DMS114 treated with DMSO at 0.1 percent for 48 hours (cell line): ENCODE data around the gene EPB42.
"Not testable (repeated sequence)": the region's sequence is repeated elsewhere in the genome, so short reads cannot be mapped to it uniquely, and the experiment has no call there.

ENCODE experiments used
- DNase-seq: peaks from one replicate; lab custom pipeline; 2025; ENCODE audit not compliant: unreplicated experiment; lab: John Stamatoyannopoulos, UW

The EPB42 gene

GRCh38 chr15:43213466-43213865 lies 7.4 kb downstream of the EPB42 start:
- no peak for DNase-seq

GRCh38 chr15:43212951-43213350 lies 7.9 kb downstream of the EPB42 start:
- DNase-seq = no peak

DNA sequence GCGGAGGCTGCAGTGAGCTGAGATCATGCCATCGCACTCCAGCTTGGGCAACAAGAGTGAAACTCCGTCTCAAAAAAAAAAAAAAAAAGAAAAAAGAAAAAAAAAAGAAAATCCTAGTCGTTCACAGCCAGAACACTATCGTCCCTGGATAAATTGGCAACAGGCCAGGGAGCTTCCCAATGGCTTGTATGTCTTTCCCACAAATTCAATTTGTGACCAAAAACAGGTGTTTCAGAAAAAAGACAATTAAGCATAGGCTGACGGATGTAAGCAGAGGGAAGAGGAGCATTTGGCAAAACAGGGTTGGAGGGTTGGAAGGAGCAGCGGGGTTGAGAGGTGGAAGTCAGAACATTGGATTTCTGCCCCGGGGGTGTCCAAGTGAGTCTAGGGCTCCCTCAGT lies 8.5 kb downstream of the EPB42 start:
- no peak for DNase-seq

GRCh38 chr15:43211224-43211735 lies 9.5 kb downstream of the EPB42 start:
- DNase-seq = no peak

GRCh38 chr15:43210807-43211206 lies 10.0 kb downstream of the EPB42 start:
- no peak for DNase-seq

DNA sequence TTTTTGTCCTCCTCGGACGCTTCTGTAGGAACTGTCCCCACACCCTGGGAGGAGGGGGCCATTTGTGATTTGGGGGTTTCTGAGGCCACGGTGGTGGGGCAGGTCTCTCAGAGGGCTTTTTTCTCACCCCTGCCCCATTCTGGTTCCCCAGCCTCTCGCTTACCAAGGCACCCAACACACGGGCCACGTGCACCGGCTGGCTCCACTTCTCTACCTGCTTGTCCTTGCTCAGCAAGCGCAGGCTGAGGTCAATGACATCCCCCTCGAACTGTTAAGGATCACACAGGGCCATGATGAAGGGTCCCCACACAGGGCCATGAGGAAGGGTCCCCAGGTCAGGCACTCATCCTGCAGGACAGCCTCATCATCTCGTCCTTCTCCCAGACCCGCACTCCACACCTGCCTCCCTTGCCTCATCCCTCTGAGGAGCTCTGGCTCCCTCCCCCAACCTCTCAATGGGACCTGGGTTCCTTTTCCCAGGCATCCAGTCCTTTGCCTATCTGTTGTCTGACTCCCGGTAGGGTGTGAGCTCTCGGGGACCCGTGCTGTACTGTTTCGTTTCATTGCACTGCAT lies 10.6 kb downstream of the EPB42 start:
- no peak for DNase-seq

DNA sequence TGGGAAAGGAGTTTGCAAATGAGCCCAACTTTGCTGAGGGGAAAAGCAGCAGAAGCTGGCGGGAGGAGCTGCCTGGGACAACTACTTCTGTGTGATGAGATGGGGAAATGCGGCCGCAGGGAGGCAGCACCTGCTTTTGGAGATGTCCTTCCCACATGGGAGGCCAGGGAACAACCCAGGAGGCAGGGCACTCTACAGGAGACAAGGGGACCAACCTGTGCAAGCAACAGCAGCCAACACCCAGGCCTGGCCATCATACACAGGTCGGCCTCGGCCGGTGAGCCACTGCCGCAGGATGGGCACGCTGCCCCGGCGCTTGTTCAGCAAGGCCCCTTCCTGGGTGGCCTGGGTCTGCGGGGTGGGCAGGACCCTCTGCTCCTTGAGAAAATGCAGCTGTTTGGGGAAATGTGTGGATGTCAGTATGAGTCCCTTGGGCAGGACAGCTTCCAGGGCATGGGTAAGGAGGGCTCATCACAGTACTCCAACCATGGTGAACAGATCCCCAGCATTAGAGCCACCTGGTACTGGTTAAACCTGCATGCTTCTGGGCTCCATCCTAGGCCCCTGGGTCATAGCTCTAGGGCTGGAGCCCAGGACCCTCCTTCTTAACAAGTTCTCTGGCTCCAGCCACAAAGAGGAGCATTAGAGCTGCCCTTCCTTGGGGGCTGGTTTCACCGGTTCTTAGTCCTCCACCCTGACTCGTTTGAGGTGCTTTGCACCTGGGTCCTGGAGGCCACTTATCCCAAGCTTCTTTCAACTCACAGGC lies 11.6 kb downstream of the EPB42 start:
- no peak for DNase-seq

GRCh38 chr15:43208052-43209002 lies 12.5 kb downstream of the EPB42 start:
- DNase-seq = no peak

- DNase-seq = no peak
Observed at GRCh38 chr15:43207024-43207423, 13.8 kb downstream of the EPB42 start.

DNA sequence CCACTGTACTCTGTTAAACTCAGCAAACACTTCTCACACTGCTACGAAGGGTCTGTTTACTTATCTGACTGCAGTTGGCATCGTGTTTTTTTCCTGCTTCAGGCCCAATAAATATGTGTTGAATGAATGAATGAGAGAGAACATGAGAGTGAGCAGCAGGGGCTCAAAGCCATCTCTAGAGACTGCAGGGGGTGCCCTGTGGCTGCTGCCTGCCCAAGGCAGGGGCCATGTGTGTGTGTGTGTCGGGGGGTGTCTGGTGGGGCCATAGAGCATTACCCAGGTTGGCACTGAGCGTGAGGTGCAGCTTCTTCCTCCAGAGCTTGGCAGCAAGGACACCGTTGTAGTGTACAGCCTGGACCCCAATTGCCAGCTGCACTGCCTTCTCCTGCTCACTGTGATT lies 14.8 kb downstream of the EPB42 start:
- no peak for DNase-seq

- DNase-seq = peak; percentile 40
Observed at GRCh38 chr15:43204016-43204901, 16.6 kb downstream of the EPB42 start.

DNA sequence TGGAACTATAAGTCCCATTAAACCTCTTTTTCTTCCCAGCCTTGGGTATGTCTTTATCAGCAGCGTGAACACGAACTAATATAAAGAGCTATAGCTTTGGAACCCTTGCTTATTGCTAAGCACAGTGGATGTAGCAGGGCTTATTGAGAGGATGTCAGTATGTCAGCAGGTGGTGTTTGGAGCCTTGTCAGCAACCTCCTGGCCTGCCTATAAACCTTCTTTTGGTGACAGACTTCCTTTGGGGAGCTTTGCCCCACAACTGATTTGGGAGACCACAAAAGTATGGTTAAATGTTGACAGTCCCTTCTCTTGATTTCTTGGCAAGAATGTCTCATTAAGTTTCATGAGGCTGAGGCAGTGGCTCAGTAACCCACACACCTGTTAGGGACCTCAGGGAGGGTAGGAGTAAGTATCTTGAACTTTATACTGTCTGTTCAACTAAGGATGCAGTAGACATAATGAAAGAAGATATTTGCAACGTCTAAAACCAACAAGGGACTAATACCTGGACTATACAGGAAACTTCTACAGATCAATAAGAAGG lies 20.8 kb downstream of the EPB42 start:
- DNase-seq = no peak

- no peak for DNase-seq
Observed at GRCh38 chr15:43198992-43199391, 21.8 kb downstream of the EPB42 start.

GRCh38 chr15:43198556-43198955 lies 22.3 kb downstream of the EPB42 start:
- DNase-seq = not testable (repeated sequence)

DNA sequence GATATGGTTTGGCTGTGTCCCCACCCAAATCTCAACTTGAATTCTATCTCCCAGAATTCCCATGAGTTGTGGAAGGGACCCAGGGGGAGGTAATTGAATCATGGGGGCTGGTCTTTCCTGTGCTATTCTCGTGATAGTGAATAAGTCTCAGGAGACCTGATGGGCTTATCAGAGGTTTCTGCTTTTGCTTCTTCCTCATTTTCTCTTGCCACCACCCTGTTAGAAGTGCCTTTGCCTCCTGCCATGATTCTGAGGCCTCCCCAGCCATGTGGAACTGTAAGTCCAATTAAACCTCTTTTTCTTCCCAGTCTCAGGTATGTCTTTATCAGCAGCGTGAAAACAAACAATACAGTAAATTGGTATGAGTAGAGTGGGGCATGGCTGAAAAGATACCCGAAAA lies 23.0 kb downstream of the EPB42 start:
- DNase-seq = not testable (repeated sequence)

DNA sequence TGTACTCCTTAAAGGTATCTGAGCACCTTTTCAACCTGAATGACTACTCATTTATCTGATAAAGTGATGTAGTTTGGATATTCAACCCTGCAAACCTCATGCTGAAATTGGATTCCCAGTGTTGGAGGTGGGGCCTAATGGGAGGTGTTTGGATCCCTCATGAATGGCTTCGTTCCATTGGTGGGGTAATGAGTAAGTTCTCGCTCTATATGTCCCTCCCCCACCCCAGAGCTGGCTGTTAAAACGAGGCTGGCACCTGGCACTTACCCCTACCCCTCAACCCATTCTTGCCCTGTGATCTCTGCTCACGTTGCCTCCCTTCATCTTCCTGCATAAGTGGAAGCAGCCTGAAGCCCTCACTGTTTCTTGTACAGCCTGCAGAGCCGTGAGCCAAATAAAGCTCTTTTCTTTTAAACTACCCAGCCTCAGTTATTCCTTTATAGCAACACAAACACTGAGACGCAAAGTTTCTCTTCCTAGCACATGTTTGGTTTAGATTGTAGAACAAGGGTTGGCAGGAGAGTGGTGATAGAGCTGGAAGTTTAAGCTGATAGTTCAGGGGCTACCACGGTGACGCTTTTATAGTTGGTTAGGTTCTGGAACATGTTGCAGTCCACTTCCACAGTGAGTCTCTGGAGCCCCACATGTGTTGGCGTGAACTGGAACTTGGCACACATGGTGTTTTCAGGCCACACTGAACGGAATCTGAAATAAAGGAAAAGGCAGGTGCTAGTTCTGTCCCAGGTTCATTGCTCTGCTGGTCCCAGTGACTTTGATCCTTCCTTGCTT lies 23.9 kb downstream of the EPB42 start:
- DNase-seq = no peak

DNA sequence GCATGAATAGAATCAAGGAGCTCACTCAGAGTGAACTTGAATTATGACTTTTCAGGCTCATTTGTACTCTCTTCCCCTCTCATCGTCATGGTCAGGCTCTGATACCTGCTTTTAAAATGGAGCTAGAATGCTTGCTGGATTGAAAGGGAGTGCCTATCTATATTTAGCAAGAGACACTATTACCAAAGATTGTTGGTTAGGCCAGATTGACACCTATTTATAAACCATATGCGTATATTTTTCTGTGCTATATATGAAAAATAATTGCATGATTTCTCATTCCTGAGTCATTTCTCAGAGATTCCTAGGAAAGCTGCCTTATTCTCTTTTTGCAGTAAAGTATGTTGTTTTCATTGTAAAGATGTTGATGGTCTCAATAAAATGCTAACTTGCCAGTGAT lies 26.0 kb downstream of the EPB42 start:
- DNase-seq = no peak

DNA sequence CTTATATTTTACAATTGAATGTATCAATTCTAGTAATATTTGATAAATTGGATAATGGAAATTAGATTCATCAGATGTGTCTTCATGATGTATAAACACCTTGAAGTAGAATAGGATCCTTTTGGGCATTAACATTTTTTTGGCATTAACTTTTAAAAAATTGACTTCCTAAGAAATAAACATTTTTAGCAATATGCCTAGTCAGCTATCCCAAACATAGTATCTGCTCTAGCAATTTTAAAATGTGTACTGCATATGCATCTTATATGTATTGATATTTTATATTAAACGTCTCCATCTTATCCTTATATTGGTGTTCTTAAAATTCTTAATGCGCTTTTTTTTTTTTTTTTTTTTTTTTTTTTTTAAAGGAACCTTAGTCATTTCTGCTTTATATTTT lies 27.1 kb downstream of the EPB42 start:
- DNase-seq = no peak

- no peak for DNase-seq
Observed at GRCh38 chr15:43190178-43190577, 30.6 kb downstream of the EPB42 start.
